Measurements from ENCODE around the gene PRKAR2B.
"Not testable (repeated sequence)": the region's sequence is repeated elsewhere in the genome, so short reads cannot be mapped to it uniquely, and the experiment has no call there.

Gene PRKAR2B

DNA sequence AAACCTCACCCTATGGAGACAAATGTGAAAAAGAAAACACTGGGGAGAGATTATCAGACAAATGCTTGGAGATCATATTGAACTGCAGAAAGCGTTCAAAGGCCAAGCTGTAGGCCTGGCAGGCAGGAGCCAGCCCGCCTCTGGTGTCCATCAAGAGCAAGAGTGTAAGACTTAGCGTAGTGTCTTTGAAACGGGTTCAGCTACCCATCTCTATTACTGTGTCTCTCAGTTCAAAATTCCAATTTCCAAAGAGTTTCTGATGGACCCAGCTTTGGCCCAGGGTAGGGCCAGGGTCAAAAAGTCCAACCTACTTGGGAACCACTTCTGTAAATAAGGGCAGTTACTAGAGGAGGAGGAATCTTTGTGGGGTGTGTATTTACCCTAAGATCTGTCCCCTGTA lies 78.9 kb downstream of the PRKAR2B start:
- peaks cover 3% of the 10 kb centered on the region for H3K36me3 Mint-ChIP-seq (ENCODE audit: low read depth)
- H3K27ac Mint-ChIP-seq: no peak overlapping the region
- H3K27me3 Mint-ChIP-seq (ENCODE audit: low read depth): no peaks in the 10 kb centered on the region
- H3K4me3 Mint-ChIP-seq: no peak overlapping the region
- no peaks in the 10 kb centered on the region for H3K9me3 Mint-ChIP-seq
- H3K4me1 Mint-ChIP-seq (ENCODE audit: low read depth): peaks cover 23% of the 10 kb centered on the region

DNA sequence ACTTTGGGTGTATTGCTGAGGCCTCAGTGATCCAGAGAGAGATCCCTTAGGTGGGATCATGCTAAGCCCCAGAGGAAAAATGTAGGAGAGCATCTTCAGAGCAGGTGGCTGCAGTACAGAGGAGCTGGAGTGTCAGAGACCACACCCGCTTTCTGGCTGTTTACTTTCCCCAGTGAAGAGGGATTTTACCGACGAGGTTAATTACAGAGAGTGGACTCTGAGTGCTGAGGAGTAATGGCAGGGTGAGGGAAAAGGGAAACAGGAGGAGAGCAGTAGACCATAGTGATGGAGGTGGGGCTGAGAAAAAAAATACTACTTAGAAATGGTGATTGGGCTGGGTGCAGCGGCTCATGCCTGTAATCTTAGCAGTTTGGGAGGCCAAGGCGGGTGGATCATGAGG lies 81.0 kb downstream of the PRKAR2B start:
- H3K4me3 Mint-ChIP-seq: peak overlapping the region; percentile 76
- H3K9me3 Mint-ChIP-seq: no peaks in the 10 kb centered on the region
- peaks cover 5% of the 10 kb centered on the region for H3K36me3 Mint-ChIP-seq (ENCODE audit: low read depth)
- peaks cover 25% of the 10 kb centered on the region for H3K4me1 Mint-ChIP-seq (ENCODE audit: low read depth)
- H3K27ac Mint-ChIP-seq: peak overlapping the region; percentile 94
- H3K27me3 Mint-ChIP-seq (ENCODE audit: low read depth): no peaks in the 10 kb centered on the region

DNA sequence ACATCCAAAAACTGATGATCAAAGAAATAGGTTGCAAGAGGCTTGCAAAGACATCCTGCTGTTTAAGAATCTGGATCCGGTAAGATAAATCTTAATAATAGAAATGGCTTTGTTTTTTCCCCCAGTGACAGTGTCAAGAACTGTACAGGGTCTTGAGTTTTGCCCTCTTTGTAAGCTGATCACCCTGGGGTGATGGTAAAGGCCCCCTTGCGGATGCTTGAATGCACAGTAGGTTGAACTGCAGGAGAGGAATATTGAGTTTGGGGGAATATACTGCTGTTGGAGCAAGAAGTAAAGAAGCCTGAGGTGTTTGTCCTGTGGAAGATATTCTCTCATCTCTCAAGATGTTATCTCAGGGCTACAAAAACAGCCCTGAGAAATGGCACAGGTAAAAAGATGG lies 83.7 kb downstream of the PRKAR2B start:
- Mint-ChIP-seq H3K27ac (peak overlapping the region; percentile 27), H3K27me3 (ENCODE audit: low read depth) (peaks cover 9% of the 10 kb centered on the region), H3K4me3 (no peak overlapping the region)

DNA sequence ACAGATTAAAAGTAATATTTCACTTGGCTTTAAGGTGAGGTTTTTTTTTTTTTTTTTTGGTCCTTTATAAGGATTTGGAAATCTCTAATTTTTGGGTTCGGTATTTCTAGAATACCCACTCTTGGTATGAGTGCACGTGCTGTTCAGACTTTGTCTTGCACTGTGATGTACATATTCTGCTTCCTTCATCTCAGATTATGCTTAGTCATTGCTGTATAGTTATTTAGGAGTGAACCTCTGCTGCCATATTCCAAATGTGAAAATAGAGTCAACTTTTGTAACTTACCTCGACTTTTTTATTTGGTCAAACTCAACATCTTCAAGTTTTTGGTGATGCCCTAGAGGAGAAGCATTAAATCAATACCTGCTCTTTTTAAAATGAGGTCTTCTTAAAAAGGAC lies 84.2 kb downstream of the PRKAR2B start:
- no peak overlapping the region for H3K27ac Mint-ChIP-seq
- peaks cover 25% of the 10 kb centered on the region for H3K4me1 Mint-ChIP-seq (ENCODE audit: low read depth)
- peaks cover 9% of the 10 kb centered on the region for H3K27me3 Mint-ChIP-seq (ENCODE audit: low read depth)
- H3K4me3 Mint-ChIP-seq: no peak overlapping the region
- no peaks in the 10 kb centered on the region for H3K9me3 Mint-ChIP-seq
- H3K36me3 Mint-ChIP-seq (ENCODE audit: low read depth): peaks cover 5% of the 10 kb centered on the region

More for the DNA sequence above, 83.7 kb downstream of the PRKAR2B start:
- Mint-ChIP-seq H3K36me3 (ENCODE audit: low read depth) (peaks cover 5% of the 10 kb centered on the region), H3K4me1 (ENCODE audit: low read depth) (peaks cover 25% of the 10 kb centered on the region), H3K9me3 (no peaks in the 10 kb centered on the region)

DNA sequence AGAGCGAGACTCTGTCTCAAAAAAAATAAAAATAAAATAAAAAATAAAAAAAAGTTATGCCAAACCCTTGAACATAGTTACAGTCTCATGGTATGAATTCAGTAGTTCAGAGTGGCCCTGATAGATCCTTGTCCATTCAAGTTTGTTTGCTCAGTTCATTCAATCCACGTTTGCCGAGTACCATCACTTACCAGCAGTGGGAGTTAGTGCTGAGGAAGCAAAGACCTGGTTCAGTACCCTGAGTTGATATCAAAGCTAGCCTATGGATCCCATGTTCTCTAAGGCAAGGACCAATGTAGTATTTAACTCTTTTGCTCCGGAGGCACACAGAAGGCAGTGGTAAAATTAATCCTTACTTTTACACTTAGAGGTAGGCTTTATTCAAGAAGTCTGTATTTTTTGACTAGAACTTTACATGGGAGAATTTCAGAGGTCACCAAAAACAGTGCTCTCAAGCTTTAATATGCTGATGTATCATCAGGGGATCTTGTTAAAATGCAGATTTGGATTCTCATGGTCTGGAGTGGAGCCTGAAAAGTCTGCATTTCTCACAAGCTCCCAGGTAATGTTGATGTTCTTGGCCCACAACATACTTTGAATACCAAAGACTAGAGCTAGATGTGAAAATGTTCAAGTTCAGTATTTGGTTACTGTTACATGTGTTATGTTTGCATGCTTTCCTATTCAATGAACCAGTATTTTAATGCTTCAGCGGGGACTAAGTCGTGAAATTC lies 86.1 kb downstream of the PRKAR2B start:
- peaks cover 22% of the 10 kb centered on the region for H3K27me3 Mint-ChIP-seq (ENCODE audit: low read depth)
- peaks cover 18% of the 10 kb centered on the region for H3K4me1 Mint-ChIP-seq (ENCODE audit: low read depth)
- H3K4me3 Mint-ChIP-seq: no peak overlapping the region
- no peak overlapping the region for H3K27ac Mint-ChIP-seq
- no peaks in the 10 kb centered on the region for H3K9me3 Mint-ChIP-seq
- H3K36me3 Mint-ChIP-seq (ENCODE audit: low read depth): peaks cover 2% of the 10 kb centered on the region

DNA sequence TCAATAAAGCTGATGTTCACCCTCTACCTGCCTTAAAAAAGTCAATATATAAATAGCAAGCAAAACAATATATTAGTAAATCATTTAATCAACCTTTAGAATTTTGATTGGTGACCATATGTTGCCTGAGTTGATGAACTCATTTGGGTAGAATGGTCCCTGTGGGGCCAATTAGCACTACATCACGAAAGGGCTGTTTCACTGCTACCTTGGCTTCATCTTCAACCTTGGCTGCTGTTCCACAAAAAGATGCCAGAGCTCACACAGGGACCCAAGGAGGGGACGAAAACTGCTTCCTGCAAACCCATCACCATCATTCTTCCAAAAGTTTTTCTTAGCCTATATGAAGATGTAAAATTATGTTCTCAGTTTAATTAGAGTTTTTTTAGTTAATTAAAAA lies 88.9 kb downstream of the PRKAR2B start:
- no peak overlapping the region for H3K27ac Mint-ChIP-seq
- H3K27me3 Mint-ChIP-seq (ENCODE audit: low read depth): peaks cover 40% of the 10 kb centered on the region
- peaks cover 2% of the 10 kb centered on the region for H3K4me1 Mint-ChIP-seq (ENCODE audit: low read depth)
- H3K4me3 Mint-ChIP-seq: no peak overlapping the region
- no peaks in the 10 kb centered on the region for H3K9me3 Mint-ChIP-seq
- H3K36me3 Mint-ChIP-seq (ENCODE audit: low read depth): peaks cover 2% of the 10 kb centered on the region

DNA sequence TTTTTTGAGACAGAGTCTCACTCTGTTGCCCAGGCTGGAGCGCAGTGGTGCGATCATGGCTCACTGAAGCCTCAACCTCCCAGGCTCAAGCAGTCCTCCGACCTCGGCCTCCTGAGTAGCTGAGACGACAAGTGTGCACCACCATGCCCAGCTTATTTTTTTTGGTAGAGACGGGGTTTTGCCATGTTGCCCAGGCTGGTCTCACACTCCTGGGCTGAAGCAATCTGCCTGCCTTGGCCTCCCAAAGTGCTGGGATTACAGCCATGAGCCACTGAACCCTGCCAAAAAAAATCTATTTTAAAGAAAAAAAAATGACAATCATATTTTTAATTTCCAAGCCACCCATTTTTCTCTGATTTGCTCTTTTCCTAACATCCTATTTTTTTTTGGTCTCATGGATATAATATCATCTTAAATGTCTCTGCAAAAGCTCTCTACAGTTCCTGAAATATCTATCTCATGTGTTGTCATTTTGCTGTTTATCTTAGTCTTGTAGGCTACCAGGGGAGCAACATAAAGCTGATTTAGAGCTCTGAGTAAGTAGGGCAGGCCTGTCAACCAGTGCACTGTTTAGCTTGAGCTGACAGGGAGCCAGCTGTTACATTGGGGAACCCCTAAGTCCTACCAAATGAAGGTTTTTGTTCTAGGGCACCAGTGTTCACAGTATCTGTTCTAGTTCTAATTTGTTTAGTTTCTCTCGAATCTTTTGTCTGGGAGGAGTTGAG lies 94.4 kb downstream of the PRKAR2B start:
- Mint-ChIP-seq H3K4me3 (no peak overlapping the region), H3K9me3 (no peaks in the 10 kb centered on the region), H3K4me1 (ENCODE audit: low read depth) (no peaks in the 10 kb centered on the region), H3K27ac (no peak overlapping the region), H3K27me3 (ENCODE audit: low read depth) (peaks cover 45% of the 10 kb centered on the region), H3K36me3 (ENCODE audit: low read depth) (no peaks in the 10 kb centered on the region)

DNA sequence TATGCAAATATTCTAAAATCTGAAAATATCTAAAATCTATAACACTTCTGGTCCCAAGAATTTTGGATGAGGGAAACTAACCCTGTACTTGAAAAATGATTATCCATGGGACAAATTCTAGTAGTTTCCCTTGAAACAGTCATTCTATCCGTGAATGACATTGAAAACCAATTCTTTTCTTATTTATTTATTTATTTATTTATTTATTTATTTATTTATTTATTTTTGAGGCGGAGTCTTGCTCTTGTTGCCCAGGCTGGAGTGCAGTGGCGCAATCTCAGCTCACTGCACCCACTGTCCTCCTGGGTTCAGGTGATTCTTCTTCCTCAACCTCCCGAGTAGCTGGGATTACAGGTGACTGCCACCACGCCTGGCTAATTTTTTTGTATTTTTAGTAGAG lies 99.4 kb downstream of the PRKAR2B start:
- not testable (repeated sequence) for H3K4me1 Mint-ChIP-seq (ENCODE audit: low read depth); H3K9me3 Mint-ChIP-seq; H3K27ac Mint-ChIP-seq; H3K4me3 Mint-ChIP-seq; H3K36me3 Mint-ChIP-seq (ENCODE audit: low read depth)
- peaks cover 13% of the 10 kb centered on the region for H3K27me3 Mint-ChIP-seq (ENCODE audit: low read depth)

DNA sequence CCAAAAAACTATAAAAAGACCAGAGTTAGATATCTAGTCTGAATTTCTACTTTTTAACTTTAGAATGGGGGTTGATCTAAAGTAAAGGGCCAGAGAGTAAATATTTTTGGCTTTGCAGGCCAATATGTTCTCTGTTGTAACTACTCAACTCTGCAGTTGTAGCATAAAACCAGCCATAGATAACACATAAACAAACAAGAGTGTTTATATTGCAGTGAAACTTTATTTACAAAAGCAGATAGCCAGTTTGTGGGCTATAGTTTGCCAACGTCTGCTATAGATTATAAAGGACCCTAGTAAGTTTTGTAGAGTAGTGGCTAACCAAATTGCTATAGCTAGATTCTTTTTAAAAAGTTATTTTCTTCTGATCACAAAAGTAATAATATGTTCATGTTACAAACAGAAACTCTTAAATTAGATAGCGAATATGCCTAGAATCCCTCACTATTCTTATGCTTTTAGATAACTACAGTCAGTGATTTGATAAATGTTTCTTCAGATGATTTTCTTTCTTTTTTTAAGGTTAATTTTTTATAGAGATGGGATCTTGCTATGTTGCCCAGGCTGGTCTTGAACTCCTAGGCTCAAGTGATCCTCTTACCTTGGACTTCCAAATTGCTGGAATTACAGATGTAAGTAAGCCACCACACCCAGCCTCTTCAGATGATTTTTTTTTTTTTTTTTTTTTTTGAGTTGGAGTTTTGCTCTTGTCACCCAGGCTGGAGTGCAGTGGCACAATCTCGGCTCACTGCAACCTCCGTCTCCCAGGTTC lies 100.7 kb downstream of the PRKAR2B start:
- Mint-ChIP-seq H3K36me3 (ENCODE audit: low read depth) (no peaks in the 10 kb centered on the region), H3K9me3 (no peaks in the 10 kb centered on the region), H3K4me3 (no peak overlapping the region), H3K27me3 (ENCODE audit: low read depth) (no peaks in the 10 kb centered on the region), H3K4me1 (ENCODE audit: low read depth) (no peaks in the 10 kb centered on the region), H3K27ac (no peak overlapping the region)

DNA sequence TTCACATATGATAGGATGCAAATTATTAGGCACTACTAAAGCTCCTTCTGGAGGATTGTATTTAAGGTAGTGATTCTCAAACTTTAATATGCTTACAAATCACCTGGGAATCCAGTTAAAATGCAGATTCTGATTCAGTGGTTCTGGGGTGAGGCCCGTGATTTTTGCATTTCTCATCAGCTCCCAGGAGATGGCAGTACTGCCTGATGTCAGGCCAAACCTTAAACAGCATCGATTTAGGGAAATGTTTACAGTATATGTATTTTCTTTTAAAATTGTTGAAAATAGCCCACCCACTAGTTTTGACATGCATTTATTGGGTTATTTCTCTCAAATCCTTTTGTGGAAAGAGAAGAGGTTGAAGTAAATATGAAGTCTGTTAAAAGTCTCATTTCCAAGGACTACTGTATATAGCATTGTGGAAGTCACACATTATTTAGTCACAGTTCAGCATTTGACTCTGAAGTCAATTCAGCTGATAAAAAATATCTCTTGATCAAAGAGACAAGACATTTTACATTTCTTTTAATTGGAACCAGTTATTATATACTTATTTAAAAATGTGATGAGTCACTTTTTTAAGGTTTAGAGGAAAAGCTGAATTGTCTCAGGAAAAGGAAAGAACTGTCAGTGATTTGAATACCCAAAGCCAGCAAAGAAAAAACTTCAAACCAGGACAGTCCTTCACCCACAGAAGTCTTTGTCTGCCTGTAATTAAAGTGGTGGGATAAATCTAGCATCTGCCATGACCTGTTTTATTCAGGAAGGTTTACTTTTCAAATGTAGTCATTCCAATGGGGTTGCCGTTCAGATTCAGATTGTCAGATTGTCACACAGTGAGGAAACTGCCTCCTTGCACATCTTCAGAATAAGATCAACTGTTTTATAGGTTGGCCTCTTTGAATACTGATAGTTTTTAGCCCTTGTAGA lies 103.2 kb downstream of the PRKAR2B start:
- Mint-ChIP-seq H3K27ac (no peak overlapping the region), H3K36me3 (ENCODE audit: low read depth) (no peaks in the 10 kb centered on the region), H3K27me3 (ENCODE audit: low read depth) (no peaks in the 10 kb centered on the region), H3K4me1 (ENCODE audit: low read depth) (peaks cover 2% of the 10 kb centered on the region), H3K4me3 (no peak overlapping the region), H3K9me3 (no peaks in the 10 kb centered on the region)

DNA sequence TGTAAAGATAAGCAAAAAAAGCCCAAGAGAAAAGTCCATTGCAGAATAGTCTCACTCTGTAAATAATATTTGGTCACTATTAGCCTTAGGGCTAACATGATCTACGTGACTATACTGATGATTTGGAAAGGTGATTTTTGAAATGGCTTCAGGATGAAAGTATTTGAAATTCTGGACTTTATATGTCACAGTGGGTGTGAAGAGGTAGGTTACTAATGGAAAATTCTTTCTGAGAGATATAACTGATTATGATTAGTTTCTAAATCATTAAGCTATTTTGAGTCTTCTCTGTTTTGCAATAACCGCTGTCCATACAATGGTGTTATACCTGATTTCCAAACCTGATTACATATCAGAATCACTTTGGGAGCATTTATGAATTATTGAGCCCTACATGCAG lies 104.2 kb downstream of the PRKAR2B start:
- peaks cover 2% of the 10 kb centered on the region for H3K4me1 Mint-ChIP-seq (ENCODE audit: low read depth)
- H3K27ac Mint-ChIP-seq: no peak overlapping the region
- H3K36me3 Mint-ChIP-seq (ENCODE audit: low read depth): no peaks in the 10 kb centered on the region
- H3K9me3 Mint-ChIP-seq: no peaks in the 10 kb centered on the region
- H3K27me3 Mint-ChIP-seq (ENCODE audit: low read depth): peaks cover under 1% of the 10 kb centered on the region
- no peak overlapping the region for H3K4me3 Mint-ChIP-seq

DNA sequence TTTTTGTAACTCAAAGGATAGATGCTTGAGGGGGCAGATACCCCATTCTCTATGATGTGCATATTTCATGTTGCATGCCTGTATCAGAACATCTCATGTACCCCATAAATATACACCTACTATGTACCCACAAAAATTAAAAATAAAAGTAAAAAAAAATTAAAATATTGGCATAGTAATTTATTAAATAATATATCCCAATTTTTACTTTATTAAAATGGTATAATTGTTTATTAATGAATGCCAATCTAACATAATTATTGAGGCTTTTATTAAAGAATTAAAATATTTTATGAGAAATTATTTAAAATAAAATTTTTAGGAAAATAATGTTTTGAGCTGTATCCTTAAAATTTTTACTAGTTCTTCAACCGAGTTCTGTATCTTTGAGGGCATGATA lies 105.4 kb downstream of the PRKAR2B start:
- Mint-ChIP-seq H3K4me1 (ENCODE audit: low read depth) (peaks cover 2% of the 10 kb centered on the region), H3K36me3 (ENCODE audit: low read depth) (no peaks in the 10 kb centered on the region), H3K27ac (no peak overlapping the region)

DNA sequence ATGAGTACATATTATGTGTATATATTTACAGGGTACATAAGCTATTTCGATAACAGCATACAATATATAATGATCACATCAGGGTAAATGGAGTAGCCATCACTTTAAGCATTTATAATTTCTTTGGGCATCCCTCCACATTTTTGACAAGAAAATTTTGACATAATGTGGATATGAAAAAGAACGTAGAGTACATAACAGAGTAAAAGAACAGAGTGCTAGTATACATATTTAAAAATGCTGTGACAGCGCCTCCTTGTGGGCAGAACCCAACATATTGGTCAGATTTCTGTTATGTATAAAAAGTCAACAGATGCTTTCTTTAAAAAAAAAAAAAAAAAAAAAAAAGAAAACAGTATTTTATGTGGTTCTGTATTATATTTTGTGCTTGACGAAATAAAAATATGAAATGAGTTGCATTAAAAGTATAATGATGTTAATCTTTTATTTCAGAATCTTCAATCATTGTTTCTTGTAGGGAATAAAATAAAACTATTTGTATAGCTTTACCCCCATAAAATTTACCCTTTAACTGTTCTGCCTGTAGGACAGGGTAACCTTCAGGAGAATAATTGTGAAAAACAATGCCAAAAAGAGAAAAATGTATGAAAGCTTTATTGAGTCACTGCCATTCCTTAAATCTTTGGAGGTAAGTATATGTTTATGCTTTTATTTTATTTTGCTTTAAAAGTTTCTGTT lies 106.0 kb downstream of the PRKAR2B start:
- Mint-ChIP-seq H3K9me3 (no peaks in the 10 kb centered on the region), H3K27me3 (ENCODE audit: low read depth) (peaks cover 4% of the 10 kb centered on the region), H3K36me3 (ENCODE audit: low read depth) (no peaks in the 10 kb centered on the region), H3K4me3 (no peak overlapping the region), H3K27ac (no peak overlapping the region), H3K4me1 (ENCODE audit: low read depth) (peaks cover 2% of the 10 kb centered on the region)

More for the DNA sequence above, 105.4 kb downstream of the PRKAR2B start:
- H3K9me3 Mint-ChIP-seq: no peaks in the 10 kb centered on the region
- H3K27me3 Mint-ChIP-seq (ENCODE audit: low read depth): peaks cover 4% of the 10 kb centered on the region
- no peak overlapping the region for H3K4me3 Mint-ChIP-seq

Data from T-helper 1 cell treated with Interleukin-12 subunit alpha and Interleukin-12 subunit beta and Interleukin-4 antibody, amounts not matched to agents 30 μg/mL and 1 μg/mL, for 36 hours (primary cell).